Raji (cell line): ENCODE measurements around the gene KRTAP6-2.

ENCODE experiments used
- POLR2A ChIP-seq: IDR thresholded peaks from 2 replicates; pipeline ENCODE4 v1.6.1; 2011; ENCODE audit warnings: low read depth, low read length, control low read depth; ENCODE audit not compliant: insufficient read depth

KRTAP6-2 gene

GRCh38 chr21:30598802-30599201, at the start of gene KRTAP6-2:
TSS of gene KRTAP6-2 (minus strand) at chr21:30598902. CDS start at chr21:30598874, 28 bp downstream.
- TF ChIP-seq POLR2A: no peak

- TF ChIP-seq POLR2A: no peak
These were observed 48.3 kb upstream of the KRTAP6-2 start for GRCh38 chr21:30646904-30647414.

GRCh38 chr21:30642564-30642963, 43.9 kb upstream of the KRTAP6-2 start, which contains the start of gene KRTAP20-3:
TSS of gene KRTAP20-3 (plus strand) at chr21:30642864.
- TF ChIP-seq POLR2A: no peak

DNA sequence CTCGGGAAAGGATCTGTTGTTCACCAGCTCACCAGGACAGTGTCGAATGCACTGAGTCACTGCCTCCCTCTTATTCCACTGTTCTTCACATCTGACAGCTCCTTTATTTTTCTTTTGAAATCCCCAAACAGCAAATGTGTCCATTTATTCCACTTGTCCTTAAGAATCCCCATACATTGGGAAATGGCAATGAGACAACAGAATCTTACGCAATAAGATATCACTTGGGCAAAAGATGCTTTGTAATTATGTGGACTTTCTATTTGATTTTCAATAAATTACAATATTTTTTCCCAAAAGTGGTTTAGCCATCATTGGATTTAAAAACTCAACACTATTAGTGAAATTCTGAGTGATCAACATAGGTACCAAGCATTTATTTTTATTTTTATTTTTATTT, 40.0 kb upstream of the KRTAP6-2 start:
- no peak for TF ChIP-seq POLR2A

DNA sequence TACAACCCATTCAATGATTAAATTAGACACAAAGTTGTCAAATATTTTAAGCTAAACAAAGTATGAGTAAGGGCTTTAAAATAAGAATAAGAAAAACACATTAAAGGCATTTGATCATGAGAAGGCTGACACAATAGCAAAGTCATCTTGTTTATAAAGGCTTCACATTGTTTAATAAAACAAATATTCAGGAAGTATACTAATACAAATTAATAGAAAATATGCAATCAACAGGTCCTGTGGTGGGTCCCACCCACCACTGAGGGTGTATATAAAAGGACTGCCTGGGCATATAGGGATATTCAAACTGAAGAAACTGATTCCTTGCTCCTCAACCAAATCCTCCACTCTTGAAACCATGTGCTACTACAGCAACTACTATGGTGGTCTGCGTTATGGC, 36.2 kb upstream of the KRTAP6-2 start, which contains the start of gene KRTAP20-2:
TSS of gene KRTAP20-2 (plus strand) at position 301 of the 400 bp plus-strand sequence. CDS start at position 359, 58 bp downstream.
- TF ChIP-seq POLR2A: no peak

DNA sequence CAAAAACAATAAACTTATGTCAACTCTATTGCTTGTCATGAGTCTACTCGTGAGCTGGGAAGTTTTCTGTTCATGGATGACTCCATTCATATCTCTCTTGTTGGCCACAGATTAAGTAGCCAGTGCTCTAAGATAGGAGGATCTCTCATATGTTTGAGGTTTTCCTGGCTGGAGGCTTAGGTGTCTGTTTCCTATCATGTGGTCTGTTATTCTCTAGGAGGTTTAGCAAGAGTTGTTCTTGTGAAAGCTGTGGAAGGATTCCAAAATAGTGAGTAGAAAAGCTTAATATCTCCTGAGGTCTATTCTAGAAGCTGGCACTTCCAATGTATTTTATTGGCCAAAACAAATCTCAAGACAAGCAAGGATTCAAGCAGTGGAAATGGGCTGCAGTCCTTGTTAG, 30.5 kb upstream of the KRTAP6-2 start:
- TF ChIP-seq POLR2A: no peak

- TF ChIP-seq POLR2A: no peak
These were observed 29.4 kb upstream of the KRTAP6-2 start for GRCh38 chr21:30628109-30628508.

DNA sequence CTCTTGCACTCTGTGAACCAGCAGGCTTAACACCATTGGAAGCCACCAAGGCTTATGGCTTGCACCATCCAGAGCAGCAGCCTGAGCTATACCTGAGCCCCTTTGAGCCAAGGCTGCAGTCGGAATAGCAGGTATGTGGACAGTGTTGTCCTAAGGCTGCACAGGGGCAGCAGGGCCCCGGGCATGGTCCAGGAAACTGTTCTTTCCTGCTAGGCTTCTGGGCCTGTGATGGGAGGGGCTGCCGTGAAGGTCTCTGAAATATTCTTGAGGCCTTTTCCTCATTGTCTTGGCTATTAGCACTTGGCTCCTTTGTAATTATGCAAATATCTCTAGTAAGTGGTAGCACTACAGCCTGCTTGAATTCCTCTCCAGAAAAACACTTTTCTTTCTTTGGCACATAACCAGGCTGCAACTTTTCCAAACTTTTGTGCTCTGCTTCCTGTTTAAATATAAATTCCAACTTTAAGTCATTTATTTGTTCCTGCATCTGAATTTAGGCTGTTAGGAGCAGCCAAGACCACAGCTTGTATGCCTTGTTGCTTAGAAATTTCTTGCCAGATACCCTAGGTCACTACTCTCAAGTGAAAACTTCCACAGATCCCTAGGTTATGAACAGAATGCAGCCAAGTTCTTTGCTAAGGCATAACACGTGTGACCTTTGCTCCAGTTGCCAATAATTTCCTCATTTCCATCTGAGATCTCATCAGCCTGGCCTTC, 26.9 kb upstream of the KRTAP6-2 start:
- no peak for TF ChIP-seq POLR2A

DNA sequence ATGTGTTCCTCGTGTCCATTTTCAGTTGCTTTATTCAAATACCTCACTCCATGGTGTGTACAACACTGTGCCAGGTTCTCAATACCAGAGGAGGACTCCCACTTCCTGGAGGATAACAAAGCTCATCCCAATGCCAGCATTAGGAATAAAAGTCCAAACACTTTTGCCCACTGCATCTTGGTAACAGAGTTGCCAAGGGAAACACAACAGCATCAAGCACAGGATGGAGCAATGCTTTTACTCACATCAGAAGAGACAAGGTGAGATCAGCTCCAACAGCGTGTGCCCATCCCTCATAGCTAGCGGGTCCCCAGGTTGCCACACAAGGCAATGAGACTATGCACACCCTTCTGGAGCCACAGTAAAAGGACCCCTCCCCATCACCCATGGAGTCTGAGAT, 24.7 kb upstream of the KRTAP6-2 start:
- TF ChIP-seq POLR2A: no peak

DNA sequence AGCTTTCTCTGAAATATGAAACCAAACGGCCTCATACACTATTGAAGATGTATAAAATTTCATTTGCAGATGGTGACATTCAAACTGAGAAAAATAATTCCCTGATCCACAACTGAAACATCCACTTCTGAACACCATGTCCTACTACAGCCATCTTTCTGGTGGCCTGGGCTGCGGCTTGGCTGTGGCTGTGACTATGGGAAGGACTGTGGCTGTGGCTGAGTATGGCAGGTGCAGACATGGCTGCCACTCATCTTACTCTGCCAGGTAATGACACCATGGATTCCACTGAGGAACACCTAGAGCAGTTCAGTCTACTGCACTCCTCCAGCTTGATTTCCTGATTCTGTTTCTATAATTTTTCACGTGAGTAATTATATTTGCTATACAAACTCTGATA, 21.8 kb upstream of the KRTAP6-2 start, which contains the start of gene KRTAP20-4:
TSS of gene KRTAP20-4 (plus strand) at position 106 of the 400 bp plus-strand sequence.
- no peak for TF ChIP-seq POLR2A

- TF ChIP-seq POLR2A: no peak
These were observed 21.4 kb upstream of the KRTAP6-2 start for GRCh38 chr21:30620080-30620479.

DNA sequence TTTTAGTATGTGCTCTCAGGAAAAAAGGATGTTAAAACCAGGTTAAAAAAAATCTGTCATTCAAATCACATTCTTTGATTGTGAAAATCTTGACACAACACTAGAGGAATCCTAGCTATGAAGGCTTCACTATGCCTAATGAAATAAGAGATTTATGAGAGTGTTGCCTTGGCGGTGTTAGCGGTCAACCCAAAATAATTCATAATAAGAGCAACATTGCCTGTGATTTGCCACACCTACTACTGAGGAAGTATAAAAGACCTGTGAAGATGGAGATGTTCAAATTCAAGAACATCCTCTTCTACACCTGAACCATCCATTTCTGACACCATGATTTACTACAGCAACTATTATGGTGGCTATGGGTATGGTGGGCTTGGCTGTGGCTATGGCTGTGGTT, 17.4 kb upstream of the KRTAP6-2 start, which contains the start of gene KRTAP20-1:
TSS of gene KRTAP20-1 (plus strand) at position 301 of the 400 bp plus-strand sequence. CDS start at position 331, 30 bp downstream.
- no peak for TF ChIP-seq POLR2A

DNA sequence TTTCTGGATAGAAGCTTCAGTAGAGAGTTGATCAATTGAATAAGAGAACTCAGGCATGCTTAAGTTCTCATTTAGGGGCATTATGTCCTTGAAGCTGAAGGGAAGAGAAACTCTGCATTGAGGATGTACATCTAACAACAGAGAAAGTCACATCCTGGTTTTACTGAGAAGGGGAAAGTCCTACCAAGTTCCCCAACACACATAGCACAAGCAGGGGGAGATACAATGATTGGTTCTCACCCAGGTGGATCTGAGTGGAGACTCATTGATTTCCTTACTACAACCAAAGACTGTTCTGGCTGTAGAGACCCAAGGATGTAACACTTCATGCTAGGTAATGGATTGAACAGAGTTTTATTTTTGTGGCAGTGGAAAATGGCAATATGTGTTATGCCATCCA, 16.5 kb upstream of the KRTAP6-2 start:
- TF ChIP-seq POLR2A: no peak

DNA sequence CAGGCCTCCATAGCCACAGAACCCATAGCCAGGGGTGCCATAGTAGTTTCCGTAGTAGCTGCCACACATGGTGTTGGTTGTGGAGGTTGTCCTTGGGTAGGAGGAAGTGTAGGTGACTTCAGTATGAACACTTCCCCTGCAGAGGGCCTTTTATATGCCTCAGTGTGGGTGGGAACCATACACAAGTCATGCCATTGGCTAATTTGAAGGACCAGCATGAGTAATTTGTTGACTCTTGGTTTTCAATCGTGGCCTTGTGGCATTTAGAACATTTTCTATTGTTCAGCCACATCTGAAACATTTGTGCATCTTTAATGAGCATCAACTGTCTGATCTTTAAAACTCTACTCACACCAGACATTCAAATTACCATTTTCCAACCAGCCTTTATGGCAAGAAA, 15.1 kb upstream of the KRTAP6-2 start, which contains the start of gene KRTAP6-1:
TSS of gene KRTAP6-1 (minus strand) at position 95 of the 400 bp plus-strand sequence. CDS start at position 69, 26 bp downstream.
- no peak for TF ChIP-seq POLR2A

- TF ChIP-seq POLR2A: no peak
These were observed 13.4 kb upstream of the KRTAP6-2 start for GRCh38 chr21:30612132-30612531.

- TF ChIP-seq POLR2A: no peak
These were observed 7.3 kb upstream of the KRTAP6-2 start for GRCh38 chr21:30605968-30606367.
